GM19328 (cell line): ENCODE results near the gene INTS15.
A peak's percentile ranks its signal among the peaks of the same experiment; 100 is the strongest.

Experiments
- ATAC-seq: cut with Tn5 transposase; IDR thresholded peaks from one replicate; pipeline ENCODE4 v1.9.1; 2021; ENCODE audit warnings: mild to moderate bottlenecking, moderate library complexity; ENCODE audit not compliant: unreplicated experiment

The INTS15 gene

DNA sequence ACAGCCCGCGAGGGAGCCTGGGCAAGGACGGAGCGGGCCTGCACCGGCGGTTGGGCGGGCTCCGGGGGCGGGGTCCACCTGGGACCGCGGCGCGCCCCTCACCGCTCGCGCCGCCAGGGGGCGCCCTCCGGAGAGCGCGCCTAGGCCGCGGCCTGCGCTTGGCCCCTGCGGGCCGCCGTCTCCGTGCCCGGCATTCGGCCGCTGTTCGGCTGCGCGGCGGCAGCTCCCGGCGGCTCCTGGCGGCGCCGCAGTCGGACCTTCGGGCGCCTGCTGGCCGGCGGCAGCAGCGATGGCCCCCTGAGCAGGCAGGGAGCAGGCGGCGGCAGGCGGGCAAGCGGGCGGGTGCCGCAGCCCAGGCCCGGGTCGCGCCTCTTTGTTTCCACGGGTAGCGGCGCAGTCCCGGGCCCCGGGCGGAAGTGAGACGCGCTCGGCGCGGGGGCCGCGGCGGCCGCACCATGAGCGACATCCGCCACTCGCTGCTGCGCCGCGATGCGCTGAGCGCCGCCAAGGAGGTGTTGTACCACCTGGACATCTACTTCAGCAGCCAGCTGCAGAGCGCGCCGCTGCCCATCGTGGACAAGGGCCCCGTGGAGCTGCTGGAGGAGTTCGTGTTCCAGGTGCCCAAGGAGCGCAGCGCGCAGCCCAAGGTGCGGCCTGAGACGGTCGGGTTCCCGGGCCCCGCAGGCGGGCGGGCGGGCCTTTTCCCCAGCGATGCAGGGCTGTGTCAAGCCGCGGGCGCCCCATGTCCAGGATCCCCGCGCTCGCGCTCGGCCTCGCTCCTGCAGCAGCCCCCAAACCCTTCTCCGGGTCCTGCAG is at the start of gene INTS15:
TSS of gene INTS15 (plus strand) at position 193 of the 816 bp plus-strand sequence. CDS start at position 456, 263 bp downstream.
- ATAC-seq, result peak; percentile 88

DNA sequence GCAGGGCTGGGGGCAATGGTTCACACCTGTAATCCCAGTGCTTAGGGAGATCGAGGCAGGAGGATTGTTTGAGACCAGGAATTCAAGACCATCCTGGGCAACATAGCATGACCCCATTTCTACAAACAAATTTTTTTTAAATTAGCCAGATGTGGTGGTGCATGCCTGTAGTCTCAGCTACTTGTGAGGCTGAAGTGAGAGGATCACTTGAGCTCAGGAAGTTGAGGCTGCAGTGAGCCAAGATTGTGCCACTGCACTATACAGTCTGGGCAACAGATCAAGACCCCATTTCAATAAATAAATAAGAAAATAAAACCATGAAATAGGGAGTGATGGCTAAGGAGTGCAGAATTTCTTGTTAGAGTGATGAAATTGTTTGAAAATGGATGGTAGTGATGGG is 47.5 kb upstream of the INTS15 start:
- ATAC-seq, result no peak

DNA sequence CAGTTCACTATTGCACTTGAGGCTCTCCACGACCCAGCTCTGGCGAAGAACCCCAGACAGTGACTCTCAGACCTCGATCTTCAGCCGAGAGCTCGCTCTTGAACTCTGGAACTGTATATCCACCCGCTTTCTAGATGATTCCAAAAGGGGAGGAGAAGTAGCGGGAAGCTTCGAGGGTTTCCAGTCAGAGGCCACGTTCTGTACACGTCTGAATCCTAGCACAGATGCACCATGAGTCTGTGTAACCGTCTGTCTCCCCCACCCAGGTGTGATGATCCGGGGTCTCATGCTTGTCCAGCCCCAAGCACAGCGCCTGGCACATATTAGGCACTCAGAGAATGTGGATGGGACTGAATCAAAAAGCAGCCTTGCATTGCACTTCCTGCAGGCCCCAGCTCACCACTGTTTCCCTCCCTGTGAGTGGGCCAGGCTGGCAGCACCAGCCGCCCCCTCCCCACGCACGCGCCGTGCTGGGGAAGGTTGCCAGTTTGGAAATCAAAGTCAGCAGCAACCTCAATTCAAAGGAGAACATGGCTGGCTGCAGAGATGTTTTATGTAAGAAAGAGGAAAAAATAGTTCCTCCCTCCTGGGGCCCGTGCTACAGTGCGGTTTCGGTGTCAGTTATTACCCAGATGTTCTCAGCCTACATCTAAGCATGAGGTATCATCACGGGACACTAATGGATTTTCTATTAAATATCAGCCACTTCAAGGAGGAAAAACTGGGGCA is 44.3 kb upstream of the INTS15 start:
- ATAC-seq, result no peak

DNA sequence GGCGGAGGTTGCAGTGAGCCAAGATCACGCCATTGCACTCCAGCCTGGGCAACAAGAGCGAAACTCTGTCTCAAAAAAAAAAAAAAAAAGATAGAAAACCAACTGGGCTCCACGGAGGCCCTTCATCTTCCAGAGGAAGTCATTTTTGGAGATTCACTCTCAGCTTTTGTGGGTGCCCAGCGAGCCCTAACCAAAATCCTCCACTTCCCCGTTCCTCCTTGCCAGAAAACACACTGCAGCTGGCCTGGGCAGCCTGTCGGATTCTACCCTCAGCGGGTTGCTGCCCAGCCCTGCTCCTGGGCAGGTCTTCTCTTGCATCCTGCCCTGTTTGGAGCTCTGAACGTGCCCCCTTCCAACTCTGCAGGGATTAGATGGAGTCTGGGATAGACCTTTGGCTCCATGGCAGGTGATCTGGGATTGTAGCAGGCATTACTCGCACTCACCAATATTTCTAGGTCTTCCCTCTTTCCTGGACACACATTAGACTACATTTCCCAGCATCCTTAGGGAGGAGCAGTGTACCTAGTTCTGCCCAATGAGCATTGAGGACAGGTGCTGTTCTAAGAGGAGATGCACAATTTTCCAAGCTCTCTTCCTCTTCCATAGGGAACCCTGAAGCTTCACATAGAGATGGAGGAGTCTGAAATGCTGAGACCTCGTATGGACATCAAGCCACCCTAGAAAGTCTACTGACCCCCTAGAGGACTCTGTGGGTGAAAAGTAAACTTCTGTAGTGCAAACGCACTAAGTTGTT is 43.1 kb upstream of the INTS15 start:
- ATAC-seq, result no peak

DNA sequence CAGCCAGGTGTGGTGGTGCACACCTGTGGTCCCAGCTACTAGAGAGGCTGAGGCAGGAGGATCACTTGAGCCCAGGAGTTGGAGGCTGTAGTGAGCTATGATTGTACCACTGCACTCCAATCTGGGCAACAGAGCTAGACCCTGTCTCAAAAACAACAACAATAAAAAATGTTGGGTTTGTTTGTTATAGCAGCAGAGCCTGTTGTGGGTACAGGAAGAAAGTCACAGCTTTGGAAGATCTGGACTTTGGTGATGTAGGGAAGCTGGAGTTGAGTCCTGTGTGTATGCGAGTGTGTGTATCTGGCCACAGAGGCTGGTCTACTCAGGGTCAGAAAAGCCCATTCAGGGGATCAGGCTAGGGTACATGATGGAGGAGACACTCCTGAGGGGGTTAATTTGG is 42.4 kb upstream of the INTS15 start:
- no peak for ATAC-seq

DNA sequence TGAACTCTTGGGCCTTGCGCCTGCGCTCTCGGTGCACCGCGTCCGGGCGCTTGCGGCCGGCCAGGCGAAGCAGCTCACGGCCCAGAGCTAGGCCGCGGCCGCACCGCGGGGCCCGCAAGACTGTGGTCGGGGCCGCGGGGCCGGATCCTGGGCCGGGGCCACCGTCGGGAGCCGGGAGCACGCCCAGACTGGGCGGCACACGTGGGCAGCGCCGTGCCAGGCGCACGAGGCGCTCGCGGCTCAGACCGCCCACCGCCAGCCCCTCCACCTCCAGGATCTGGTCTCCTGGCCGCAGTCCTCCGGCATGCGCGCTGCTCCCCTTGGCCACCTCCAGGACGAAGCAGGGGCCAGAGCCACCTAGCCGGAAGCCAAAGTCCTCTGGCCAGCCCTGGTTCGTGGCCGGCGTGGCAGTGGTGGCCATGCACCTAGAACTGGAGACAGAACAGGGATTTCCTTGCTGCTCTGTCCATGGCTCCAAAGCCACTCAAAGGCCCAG is 38.8 kb upstream of the INTS15 start, which contains the start of gene GRID2IP:
TSS of gene GRID2IP (minus strand) at position 446 of the 496 bp plus-strand sequence. CDS start at position 421, 25 bp downstream.
- no peak for ATAC-seq

DNA sequence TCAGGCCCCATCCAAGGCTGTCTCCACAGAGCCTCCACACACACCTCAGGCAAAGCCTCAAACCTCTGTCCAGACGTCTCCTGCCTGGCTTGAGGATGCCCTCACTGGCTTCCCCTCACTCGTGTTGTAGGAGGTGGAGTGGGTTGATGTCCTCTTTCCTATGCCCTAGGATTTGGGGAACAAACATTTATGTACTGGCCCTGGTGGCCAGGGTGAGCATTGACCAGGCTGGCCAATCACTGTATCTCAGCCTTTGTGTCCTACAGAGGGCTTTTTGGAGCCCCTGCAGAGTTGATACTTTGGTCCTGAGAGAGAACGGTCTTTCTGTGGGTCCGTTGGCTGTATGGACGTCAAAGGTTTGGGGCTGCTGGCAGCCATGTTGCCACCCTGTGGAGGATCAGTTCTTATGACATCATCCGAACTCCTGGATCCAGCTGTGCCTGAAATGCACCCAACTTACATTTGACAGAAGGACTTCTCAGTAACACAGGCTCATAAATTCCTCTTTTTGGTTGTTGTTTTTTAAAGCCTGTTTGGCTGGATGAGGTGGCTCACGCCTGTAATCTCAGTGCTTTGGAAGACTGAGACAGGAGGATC is 36.3 kb upstream of the INTS15 start:
- ATAC-seq, result no peak

DNA sequence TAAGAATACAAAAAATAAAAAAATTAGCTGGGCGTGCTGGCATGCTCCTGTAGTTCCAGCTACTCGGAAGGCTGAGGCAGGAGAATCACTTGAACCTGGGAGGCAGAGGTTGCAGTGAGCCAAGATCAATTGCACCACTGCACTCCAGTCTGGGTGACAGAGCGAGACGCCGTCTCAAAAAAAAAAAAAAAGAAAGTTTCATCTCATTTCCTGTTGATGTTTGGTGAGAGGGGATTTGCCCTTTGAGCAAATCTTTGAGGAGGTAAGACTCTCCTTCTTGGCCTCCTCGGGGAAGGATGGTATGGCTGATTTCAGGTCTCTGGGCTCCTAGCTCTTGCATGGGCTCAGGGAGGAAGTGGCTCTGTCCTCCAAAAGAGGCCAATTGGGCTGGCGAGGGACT is 35.0 kb upstream of the INTS15 start:
- no peak for ATAC-seq

DNA sequence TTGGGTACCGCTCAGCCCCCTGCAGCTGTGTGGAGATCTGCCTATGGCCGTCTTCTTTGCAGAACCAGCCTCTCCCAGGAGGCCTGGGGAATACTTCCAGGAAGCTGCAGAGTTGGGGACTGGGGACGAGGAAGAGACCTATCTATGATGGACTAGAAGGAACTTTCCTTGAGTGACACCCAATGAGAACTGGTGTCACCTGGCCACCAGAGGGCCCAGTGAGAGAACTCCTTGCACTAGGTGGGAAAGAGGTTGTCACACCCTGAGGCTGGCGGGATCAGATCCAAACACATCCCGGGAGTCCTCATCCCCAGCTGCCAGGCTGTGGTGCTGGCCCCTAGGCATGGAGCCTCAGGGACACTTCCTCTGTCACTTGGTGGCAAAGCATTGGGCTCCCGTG is 33.6 kb upstream of the INTS15 start:
- no peak for ATAC-seq

DNA sequence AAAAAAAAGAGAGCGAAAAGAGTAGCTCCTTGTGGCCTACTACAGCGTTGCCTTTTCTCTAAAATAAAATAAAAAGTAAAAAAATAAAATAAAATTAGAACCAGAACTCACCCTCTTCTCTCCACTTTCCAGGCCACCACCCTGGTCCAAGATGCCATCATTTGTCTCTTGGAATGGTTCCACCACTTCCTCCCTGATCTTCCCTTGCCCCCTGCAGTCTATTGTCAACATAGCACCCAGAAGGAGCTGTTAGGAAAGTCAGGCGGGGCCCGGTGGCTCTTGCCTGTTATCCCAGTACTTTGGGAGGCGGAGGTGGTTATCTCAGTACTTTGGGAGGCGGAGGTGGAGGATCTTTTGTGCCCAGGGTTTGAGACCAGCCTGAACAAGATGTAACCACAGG is 31.0 kb upstream of the INTS15 start:
- ATAC-seq, result no peak

DNA sequence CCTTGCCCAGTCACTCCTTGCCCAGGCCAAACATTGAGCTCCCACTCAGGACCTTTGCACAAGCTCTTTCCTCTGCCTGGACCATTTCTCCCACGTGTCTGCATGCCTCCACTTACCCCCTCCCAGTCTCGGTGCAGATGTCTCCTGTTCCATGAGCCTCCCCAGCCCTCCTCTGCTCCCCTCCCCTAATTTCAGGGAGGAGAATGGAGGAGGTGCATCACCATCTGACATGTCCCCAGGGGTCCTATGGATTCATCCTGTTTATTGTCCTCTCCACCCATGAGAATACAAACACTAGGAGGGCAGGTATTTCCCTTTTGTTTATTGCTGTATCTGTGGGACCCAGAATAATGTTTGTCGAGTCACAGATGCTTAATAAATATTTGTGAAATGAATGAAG is 29.9 kb upstream of the INTS15 start:
- no peak for ATAC-seq

DNA sequence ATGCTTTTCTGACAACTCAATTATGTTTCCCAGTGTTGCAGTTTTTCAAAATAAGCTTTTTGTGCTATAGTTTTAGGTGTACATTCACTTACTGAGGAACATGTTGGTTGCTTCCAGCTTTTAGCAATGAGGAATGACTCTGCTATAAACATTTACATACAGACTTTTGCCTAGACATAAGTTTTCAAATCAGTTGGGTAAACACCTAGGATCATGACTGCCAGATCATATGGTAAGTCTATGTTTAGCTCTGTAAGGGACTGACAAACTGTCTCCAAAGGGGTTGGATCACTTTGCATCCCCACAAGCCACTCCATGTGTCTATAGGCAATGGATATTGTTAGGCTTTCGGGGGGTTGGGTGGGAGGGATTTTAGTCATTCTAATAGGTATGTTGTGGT is 27.7 kb upstream of the INTS15 start:
- ATAC-seq, result no peak

DNA sequence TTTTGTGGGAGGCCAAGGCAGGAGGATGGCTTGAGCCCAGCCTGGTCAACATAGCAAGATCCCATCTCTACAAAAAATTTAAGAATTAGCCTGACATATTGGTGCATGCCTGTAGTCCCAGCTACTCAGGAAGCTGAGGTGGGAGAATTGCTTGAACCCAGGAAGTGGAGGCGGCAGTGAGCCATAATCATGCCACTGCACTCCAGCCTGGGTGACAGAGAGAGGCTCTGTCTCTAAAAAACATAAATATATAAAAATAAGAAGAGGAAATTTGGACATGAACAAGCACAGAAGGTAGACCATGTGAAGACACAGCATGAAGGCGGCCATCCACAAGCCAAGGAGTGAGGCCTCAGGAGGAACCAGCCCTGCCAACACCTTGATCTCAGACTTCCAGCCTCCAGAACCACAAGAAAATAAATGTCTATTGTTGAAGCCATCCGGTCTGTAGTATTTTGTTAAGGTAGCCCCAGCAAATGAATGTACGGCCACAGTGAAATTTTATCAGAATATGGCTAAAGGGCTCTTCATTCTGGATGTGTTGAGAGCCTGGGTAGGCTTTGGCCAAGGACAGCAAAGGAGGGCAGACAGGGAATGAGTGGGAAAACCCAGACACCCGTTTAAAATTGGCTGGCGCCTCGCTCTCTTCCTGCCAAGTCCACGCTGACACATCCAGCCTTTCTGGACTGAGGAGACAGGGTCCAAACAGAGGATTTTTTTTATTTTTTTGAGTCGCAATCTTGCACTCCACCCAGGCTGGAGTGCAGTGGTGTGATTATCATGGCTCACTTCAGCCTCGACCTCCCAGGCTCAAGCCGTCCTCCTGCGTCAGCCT is 25.7 kb upstream of the INTS15 start:
- ATAC-seq, result no peak

DNA sequence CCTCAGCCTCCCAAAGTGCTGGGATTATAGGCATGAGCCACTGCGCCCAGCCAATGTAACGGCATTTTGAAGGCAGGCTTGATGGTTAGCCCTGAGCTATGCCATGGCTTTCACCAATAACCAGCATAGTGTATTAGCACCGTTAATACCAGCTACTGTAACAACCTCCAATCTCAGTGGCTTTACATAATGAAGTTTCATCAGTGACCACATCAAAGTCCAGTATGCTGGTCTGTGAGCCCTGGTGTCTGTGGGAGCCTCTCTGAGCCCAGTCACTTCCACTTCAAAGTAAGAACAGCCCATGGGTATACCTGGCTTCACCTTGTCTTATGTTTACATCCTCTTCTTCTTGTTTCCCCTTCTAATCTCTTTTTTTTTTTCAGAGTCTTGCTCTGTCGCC is 24.2 kb upstream of the INTS15 start:
- ATAC-seq, result no peak

DNA sequence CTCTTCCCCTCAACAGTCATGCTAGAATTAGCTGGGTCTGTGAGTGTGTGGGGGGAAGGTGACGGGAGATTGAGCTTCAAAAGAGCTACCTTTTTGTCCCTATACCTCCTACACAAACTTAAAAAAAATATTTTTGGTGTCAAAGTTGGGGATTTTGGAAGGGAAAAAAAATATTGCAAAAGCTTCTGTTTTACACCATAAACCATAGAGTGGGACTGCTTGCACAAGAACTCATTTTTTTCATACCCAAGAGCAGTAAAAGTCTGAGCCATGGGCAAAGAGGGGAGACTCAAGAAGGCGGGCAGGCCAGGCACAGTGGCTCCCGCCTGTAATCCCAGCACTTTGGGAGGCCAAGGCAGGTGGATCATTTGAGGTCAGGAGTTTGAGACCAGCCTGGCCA is 21.9 kb upstream of the INTS15 start:
- no peak for ATAC-seq

DNA sequence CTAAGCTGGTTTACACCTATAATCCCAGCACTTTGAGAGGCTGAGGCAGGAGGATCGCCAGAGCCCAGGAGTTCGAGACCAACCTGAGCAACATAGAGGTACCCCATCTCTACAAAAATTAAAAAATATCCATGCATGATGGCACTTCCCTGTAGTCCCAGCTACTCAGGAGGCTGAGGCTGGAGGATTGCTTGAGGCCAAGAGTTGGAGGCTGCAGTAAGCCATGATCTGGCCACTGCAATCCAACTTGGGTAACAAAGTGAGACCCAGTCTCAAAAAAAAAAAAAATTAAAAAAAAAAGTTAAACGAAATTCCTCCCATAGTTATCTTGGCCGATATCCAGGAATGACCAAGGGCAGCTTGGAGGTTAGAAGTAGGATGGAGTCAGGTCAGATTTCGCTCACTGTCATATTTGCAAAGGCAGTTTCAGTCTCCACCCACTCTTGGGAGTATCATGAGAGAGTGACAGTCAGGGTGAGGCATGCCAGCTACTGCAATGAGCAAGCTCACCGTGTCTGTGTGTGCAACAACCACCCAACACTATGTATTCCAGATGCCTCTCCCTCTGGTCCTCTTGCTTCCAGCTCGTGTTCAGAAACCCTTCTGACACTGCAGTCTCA is 18.6 kb upstream of the INTS15 start:
- no peak for ATAC-seq

DNA sequence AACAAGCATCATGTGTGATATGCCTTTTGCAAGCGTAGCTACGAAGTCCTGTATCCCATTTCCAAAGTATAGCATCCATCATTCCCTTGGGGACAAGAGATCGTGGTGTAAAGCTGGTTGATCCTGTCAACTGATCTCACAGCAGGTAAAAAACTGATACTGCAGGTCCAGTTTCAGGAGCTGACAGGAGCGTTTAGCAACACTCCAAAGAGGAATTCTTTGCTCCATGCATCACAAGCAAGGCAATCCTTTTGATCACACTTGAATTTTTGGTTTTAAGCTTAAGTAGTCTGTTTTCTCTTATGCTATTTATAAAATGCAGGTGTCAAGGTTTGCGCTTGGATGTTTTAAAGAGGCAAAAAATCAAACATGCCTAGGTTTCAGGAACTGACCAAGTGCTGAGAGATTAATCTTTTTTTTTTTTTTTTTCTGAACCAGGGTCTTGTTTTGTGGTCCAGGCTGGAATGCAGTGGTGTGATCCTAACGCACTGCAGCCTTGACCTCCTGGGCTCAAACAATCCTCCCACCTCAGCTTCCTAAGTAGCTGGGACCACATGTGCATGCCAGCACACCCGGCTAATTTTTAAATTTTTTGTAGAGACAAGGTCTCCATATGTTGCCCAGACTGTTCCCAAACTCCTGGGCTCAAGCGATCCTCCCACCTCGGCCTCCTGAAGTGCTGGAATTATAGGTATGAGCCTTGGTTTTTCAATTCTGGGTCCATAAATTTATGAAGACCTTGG is 14.4 kb upstream of the INTS15 start:
- ATAC-seq, result no peak

DNA sequence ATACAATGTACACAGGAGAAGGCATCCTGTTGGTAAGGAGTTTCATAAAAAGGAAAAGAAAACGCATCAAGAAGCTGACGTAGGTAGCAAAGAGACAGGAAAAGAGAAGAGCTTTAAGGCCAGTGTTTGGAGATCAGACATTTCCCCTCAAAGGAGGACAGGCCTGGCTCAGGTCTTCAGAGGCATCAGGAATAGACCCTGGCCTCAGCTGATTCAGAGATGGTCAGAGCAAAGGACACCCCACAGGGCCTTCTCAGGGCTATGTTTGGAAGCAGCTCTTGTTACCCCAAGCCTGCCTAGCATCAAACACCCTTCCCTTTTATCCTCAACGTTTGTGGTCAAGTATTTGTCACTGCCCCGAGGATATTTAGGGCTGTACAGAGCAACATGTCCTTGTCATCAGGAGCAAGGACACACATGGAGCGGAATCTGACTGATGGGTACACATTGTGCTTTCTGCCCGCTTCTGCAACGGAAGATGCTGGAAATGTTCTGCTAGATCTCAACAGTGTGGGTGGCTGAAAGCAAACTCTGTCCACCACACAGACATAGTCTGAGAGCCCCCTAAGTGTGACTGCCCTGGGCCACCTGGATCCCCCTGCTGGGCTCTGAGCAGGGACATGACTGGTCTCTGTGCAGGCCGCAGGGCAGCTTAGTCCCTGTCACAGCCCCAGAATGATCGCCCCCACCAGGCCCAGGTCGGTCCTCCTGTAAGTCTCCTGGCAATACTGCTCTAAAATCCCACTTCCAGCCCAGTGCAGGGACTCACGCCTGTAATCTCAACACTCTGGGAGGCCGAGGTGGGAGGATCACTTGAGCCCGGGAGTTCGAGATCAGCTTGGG is 13.6 kb upstream of the INTS15 start:
- no peak for ATAC-seq
